ENCODE measurements around the gene CCNO.

The CCNO gene, protein sequence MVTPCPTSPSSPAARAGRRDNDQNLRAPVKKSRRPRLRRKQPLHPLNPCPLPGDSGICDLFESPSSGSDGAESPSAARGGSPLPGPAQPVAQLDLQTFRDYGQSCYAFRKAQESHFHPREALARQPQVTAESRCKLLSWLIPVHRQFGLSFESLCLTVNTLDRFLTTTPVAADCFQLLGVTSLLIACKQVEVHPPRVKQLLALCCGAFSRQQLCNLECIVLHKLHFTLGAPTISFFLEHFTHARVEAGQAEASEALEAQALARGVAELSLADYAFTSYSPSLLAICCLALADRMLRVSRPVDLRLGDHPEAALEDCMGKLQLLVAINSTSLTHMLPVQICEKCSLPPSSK

GRCh38 chr5:55232985-55233928, at the start of gene CCNO:
Gene CCNO, minus strand, starts transcription at chr5:55233608. Its CDS starts 85 bp downstream, at chr5:55233523.
- DNase-seq (ENCODE audit: low read depth in 2 of 2), result no peak

DNA sequence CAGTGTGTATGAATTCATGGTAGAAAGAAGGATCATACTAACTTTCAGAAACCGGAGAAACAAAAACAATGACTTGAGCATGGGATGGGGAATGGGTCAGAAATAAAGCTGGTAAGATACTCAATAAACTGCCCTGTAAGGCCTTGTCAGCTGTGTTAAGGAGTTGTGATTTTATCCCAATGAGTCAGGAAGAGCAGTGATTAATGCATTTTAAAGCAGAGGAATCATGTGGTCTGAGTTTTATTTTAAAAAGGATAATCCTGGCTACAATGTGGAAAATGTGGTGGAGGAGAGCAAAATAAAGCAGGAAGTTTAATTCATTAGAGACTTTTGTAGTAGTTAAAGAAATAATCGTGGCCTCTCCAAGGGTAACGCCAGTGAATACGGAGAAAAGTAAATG, 45.4 kb upstream of the CCNO start:
- DNase-seq (ENCODE audit: low read depth in 2 of 2), result no peak

GRCh38 chr5:55276771-55277170, 43.4 kb upstream of the CCNO start:
- no peak for DNase-seq (ENCODE audit: low read depth in 2 of 2)

GRCh38 chr5:55258339-55258738, 24.9 kb upstream of the CCNO start:
- DNase-seq (ENCODE audit: low read depth in 2 of 2), result no peak

- no peak for DNase-seq (ENCODE audit: low read depth in 2 of 2)
These were observed 21.4 kb upstream of the CCNO start for GRCh38 chr5:55254802-55255201.

DNA sequence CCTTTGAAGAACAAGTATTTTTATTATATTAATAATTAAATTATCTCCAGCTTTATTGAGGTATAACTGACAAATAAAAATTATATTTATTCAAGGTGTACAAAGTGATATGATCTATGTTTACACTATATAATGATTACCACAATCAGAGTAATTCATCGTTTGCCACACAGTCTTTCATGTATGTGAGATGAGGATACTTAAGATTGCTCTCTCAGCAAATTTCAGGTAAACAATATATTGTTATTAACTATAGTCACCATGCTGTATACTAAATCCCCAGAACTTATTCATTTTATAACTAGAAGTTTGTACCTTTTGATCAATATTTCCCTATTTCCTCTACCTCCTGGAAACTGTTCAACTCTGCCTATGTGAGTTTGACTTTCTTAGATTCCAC, 16.7 kb upstream of the CCNO start:
- DNase-seq (ENCODE audit: low read depth in 2 of 2), result no peak

DNA sequence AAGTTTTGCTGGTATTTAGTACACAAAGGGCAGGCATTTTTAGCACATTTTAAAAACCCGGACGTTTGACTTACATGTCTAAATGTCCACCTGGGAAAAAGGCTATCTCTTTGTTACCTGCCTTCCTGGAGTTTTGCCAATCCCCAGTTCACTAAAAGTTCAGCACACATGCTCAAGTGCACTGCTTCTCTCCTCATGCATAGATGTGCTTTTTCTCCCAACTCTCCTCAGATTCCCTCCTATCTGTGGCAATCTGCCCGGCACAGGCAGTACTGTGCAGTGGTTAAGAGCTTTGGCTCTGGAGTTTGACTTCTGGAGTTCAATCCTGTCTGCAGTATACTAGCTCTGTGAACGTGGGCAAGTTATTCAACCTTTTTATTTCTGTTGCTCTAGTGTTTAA, 8.3 kb upstream of the CCNO start:
- DNase-seq (ENCODE audit: low read depth in 2 of 2), result no peak

DNA sequence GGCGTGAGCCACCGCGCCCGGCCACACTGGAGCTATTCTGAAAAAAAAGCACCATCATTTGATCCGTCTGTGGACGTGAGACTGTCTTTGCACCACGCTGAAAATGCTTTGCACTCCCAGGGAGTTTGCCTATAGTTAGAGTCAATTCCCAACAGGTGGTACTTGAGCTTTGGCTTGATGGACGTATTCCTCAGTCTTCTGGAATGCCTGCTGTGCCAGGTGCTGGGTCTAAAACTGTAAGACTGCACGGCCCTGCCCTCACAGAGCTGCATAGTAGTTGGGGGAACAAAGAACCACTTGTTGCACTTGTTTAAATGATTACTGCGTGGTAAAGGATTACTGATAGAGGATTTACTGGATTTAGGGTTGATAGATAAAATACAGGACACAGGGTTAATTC, 3.4 kb upstream of the CCNO start:
- DNase-seq (ENCODE audit: low read depth in 2 of 2), result no peak

- DNase-seq (ENCODE audit: low read depth in 2 of 2), result no peak
These were observed 803 bp upstream of the CCNO start for GRCh38 chr5:55234121-55234700.

DNA sequence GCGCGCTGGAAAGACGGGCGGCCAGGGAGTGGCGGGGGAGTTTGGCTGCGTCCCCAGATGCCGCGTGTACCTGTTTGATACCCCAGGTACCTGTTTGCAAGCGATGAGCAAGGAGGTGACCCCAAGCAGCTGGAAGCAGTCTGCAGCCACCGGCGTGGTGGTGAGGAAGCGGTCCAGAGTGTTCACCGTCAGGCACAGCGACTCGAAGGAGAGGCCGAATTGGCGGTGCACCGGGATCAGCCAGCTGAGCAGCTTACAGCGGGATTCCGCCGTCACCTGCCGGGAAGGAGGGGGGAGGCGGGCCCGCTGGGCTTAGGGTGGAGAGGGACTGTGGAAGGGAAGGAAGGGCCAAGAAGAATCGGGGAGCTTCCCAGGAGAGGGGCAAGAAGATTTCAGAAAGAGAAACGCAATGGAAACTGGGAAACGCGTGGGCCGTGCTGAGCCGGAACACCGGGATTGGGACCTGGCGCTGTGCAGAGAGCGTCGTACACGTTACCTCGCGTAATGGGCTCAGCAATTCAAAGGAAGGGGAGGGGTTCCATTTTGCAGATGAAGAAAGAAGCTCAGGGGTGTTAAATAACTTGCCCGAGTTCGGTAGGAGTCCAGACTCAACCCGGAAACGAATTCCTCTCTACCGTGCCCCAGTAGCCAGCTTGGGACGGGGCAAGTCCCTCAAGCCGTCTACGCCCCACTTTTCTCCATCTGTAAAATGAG, 980 bp downstream of the CCNO start:
- DNase-seq (ENCODE audit: low read depth in 2 of 2), result no peak

- no peak for DNase-seq (ENCODE audit: low read depth in 2 of 2)
These were observed 1.5 kb downstream of the CCNO start for GRCh38 chr5:55231919-55232270.

- no peak for DNase-seq (ENCODE audit: low read depth in 2 of 2)
These were observed 2.1 kb downstream of the CCNO start for GRCh38 chr5:55231029-55231918.

GRCh38 chr5:55230086-55230629, 3.2 kb downstream of the CCNO start:
- no peak for DNase-seq (ENCODE audit: low read depth in 2 of 2)

DNA sequence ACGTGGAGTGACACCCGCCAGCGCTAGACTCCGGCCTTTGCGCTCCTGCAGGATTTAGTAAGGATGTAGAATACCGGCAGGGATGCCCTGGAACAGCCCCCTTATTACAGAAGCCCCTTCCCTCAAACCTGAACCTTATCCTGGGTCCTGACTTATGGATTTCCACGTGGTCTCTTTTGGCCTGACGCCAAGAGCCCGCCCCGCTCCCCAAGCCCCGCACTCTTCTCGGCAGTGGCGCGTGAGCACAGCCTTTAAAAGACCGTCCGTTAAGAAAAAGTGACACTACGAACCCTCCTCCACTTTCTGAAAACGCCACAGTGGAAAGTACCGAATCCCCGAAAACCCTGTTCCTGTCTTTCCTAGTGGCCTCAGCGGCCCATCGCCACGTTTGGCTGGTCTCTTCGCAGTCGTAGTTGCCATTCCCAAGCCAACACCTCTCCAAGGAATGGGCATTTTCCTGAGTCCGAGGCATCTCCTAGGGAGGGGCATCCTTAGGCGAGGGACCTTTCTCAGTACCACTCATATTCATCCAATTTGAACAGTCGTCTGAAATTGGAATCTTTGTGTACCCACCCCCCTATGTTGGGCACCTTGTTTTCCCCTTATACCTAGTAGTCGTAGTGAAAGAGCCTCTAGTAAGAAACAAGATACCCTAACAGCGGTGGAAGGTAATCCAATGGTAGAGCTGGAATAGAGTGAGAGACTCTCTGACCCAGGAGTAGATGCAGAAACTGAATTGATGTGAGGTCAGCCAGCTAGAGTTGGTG, 5.6 kb downstream of the CCNO start:
- DNase-seq (ENCODE audit: low read depth in 2 of 2), result no peak

- DNase-seq (ENCODE audit: low read depth in 2 of 2), result peak in 1 of 2 donors; percentile 54
These were observed 6.3 kb downstream of the CCNO start, which contains the start of gene MCIDAS for GRCh38 chr5:55226934-55227663. Gene MCIDAS, minus strand, starts transcription at chr5:55227315. Its CDS starts 177 bp downstream, at chr5:55227138.

GRCh38 chr5:55226027-55226933, 7.1 kb downstream of the CCNO start:
- DNase-seq (ENCODE audit: low read depth in 2 of 2), result no peak

DNA sequence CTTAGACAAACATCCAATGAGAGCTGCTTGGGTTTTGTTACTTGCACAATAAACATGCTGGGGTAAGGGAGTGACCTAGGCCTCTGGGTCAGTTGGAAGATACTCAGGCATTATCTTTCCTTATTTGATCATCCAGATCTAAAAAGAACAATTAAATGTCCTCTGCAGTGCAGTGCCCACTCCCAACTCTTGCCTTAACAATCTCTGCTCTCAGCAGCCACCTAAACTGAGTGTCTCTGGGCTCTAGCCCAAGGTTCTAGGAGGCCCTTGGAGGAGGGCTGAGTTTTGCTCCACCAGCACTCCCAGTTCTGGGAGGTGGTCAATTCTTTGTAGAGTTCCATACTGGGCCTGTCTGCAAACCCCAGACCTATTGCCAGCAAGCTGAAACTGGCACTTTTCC, 8.1 kb downstream of the CCNO start:
- DNase-seq (ENCODE audit: low read depth in 2 of 2), result no peak

GRCh38 chr5:55223812-55224240, 9.6 kb downstream of the CCNO start:
- no peak for DNase-seq (ENCODE audit: low read depth in 2 of 2)

Data from stimulated activated CD8-positive, alpha-beta memory T cell treated with anti-CD3 and anti-CD28 coated beads, Interleukin-7, amount 100 ng/mL, for 4 hours (primary cell).